Glomerular visceral epithelial cell (primary cell): ENCODE measurements around the gene LMTK2.

Source experiments
- DNase-seq: peaks from one replicate; pipeline ENCODE4 v3.0.0-alpha.2; 2016; ENCODE audit errors: extremely low spot score

Gene LMTK2

DNA sequence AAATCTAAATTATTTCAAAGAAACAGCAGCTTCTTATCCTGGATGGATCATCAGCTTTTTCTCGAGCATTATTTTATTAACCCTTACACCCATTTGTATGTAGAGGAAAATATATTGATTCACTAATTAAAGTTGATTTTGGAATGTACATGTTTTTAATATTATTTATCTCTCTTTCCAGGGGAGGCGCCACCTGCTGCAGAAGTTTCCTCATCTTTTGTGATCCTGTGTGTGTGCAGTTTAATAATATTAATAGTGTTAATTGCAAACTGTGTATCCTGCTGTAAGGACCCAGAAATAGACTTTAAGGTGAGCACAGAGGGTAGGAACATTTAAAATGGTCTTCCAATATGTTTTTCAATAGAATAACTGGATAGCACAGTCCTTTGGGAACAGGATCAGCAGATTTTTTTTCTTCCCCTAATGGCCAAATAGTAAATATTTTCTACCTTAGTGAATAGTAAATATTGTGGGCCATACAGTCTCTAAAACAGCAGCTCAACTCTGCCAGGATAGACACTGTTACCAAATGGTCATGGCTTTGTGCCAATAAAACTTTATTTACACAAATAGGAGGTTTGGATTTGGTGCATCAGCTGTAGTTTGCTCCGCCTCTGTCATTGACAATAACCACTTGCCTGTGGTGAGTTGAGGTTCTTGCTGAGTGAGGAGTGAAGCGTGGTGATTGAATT is 30.6 kb downstream of the LMTK2 start:
- DNase-seq = no peak

DNA sequence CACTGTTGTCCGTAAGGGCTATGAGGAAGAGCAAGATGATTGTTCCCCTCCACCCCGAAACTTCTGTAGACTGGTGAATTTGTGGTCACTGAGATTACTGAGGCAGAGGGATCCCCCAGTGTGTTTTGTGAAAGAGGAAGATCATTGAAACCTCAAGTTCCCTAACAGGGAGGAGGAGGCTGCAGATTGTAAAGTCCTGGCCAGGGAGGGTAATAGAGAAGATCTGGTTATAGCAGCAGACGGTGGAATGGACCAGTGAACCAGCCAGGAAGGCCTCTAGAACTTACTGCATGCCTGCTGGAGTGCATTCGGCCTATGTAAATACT is 31.1 kb downstream of the LMTK2 start:
- no peak for DNase-seq

DNA sequence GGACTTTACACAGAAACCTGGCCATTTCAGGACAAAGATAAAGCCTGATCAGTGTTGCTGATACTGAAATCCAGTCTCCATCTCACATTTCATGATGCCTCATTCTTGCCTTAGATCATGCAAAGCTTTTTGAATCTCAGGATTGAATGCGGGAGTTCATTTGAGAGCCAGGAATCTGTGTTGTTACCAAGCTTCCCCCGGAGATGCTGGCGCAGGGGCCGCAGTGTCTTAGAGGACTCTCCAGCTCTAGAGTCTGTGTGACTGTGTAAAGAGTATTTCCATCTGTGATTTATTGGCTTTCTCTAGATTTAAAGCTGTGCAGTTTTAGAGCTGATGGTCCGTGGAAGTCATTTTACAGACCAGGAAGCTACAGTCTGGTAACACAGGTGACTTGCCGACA is 32.0 kb downstream of the LMTK2 start:
- no peak for DNase-seq

DNA sequence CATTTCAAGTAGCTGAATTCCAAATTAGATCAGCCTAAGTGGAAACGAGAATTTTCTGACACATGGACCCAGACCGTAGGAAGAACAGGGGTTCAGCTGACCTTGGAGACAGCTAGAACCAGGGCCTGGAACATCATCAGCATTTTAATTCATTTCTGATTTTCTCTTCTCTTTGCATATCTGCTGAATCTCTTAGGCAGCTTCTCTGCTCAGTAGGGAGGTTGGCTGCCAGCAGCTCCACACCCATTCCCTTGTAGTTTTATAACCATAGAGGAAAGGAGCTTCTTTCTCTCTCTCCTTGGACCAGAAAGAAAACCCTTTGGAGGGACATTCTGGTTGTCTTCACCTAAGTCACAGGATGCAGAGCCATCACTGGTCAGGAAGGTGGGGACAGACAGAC is 36.0 kb downstream of the LMTK2 start:
- DNase-seq = no peak

DNA sequence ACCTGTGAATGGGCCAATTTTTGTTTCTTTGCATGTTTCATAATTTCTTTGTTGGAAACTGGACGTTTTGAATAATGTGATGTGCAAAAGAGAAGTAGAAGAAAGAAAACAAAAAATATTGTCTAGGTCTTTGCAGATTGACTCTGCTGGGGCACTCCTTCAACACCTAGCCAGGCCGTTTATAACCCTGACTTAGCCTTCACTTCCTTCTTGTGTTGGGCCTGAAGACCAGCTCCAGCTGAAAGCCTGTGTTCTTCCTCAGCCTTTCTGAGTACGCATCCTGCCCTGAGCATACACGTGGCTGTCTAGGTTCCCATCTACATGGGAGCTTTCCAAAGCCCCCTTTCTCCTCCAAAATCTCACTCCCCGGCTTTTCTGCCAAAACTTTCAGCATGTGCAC is 41.9 kb downstream of the LMTK2 start:
- no peak for DNase-seq

DNA sequence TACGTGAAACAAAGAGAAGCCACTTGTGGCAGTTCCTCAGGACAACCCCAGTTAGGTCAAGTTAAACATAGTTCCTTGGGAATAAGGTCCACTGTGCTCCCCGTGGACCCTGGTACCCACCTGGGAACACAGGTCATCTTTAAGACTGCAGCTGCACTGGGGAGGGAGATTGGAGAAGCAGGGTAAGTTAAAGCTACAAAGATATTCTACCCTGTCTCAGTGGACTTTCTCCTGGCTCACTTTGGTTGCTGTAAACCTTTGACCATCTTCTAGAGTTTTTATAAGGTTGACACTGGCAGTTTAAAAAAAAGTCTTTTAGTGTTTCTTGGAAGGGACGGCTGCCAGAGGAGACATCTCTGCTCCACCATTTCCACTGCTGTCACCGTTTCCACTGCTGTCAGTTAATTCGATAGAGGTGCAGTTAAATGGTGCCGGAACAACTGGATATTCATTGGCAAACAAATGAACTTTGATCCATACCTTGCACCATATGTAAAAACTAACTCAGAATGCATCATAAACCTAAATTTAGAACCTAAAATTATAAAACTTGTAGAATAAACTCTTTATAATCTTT is 42.5 kb downstream of the LMTK2 start:
- DNase-seq = no peak

DNA sequence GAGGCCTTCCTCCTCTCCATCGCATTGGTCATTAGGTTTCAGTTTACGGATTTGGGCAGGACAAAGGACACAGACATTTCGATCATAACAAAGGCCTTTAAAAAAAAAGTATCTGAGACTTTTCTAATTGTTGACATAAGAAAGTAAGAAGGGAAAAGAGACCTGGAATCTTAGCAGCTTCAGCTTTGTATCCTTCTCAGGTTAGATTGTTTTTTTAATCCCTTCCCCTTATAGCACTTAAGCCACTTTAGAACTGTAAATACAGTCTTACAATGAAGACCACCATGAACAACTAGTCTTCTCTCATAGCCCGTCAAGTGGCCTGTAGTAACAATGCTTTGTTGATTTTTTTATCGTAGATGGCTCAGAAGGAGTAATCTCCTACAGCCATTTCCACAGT is 45.2 kb downstream of the LMTK2 start:
- no peak for DNase-seq

DNA sequence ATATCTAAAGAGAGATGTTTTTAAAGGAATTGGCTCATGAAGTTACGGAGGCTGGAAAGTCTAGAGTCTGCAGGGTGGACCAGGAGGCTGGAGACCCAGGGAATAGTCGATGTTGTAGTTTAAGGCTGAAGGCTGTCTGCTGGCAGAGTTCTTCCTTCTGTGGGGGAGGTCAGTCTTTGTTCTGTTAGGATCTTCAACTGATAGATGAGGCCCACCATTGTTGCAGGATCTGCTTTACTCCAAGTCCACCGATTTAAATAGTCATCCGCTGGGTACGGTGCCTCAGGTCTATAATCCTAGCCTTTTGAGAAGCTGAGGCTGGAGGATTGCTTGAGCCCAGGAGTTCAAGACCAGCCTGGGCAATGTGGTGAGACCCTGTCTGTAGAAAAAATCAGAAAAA is 50.0 kb downstream of the LMTK2 start:
- no peak for DNase-seq

DNA sequence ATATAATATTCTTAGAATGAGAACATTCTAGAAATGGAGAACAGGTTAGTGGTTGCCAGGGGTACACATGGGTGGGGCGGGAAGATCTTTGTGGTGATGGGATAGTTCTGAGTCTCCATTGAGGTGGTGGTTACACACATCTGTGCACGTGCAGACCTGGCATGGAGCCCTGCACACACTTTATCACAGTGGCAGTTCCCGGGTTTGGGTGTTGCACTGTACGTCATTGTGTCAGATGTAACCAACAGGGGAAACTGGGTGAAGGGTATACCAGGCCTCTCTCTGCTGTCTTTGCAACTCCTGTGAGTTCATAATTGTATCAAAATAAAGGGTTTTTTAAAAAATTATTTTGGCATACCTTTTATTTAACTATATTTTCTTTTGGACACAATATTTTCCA is 51.1 kb downstream of the LMTK2 start:
- DNase-seq = no peak

DNA sequence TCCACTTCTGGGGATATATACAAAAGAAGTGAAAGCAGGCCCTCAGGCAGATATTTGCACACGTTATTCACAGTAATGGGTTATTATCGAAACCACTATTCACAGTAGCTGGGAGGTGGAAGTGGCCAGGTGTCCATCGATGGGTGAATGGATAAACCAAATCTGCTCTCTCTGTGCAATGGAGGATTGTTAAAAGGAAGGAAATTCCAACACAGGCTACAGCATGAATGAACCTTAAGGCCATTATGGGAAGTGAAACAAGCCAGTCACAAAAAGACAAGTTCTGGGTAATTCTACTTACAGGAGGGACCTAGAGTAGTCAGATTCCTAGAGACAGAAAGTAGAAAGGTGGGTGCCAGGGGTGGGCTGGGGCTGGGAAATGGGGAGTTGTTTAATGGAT is 56.1 kb downstream of the LMTK2 start:
- DNase-seq = no peak

DNA sequence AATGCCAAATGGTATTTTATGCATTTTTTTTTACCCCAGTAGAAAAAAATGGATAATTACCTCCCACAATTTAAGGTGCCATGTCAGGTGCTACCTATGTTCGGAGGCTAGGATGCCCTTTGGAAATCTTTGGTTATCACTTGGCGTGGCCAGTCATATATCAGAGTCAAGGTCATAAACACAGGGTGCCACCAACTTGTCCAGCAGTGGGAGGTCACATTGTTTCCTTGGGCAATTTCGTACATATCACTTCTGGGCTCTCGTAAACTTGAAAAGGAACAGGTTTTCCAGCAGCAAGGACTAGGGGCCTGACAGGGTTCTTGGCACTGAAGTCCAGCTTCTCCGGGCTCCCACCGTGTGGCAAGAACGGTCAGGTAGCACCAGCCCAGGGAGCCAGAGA is 56.6 kb downstream of the LMTK2 start:
- no peak for DNase-seq

DNA sequence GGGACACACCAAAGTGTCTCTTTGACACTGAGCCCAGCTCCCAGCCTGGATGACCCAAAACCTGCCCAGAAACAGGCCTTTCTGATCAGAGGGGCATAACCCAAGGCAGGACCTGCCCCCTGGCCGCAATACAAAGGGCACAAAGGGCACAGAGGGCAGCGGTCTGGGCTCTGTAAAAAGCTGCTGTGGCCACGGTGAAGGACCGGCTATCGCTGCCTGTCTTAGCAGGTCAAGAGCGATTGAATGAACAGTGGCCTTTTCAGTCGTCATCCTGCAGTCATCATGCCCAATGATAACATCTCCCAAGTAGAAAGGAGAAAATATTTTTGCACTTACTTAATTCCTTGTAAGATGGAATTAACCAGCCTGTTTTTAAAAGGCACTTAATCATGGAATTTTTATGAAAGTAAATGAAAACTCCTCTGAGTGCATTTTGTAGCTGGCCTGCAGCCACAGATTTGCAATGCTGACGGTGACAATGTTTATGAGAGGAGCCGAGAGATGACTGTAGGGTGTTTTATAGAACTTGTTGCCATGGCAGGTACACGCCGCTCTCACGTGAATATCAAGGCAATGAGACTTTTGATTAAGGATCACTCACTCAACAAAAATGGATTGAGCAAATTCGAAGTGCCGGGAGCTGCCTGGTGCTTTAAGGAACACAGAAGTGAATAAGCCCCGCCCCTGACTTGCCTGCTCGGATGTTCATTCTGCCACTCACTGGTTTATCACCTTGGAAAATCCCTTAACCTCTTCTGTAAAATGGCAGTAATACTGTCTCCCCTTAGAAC is 57.2 kb downstream of the LMTK2 start:
- no peak for DNase-seq

DNA sequence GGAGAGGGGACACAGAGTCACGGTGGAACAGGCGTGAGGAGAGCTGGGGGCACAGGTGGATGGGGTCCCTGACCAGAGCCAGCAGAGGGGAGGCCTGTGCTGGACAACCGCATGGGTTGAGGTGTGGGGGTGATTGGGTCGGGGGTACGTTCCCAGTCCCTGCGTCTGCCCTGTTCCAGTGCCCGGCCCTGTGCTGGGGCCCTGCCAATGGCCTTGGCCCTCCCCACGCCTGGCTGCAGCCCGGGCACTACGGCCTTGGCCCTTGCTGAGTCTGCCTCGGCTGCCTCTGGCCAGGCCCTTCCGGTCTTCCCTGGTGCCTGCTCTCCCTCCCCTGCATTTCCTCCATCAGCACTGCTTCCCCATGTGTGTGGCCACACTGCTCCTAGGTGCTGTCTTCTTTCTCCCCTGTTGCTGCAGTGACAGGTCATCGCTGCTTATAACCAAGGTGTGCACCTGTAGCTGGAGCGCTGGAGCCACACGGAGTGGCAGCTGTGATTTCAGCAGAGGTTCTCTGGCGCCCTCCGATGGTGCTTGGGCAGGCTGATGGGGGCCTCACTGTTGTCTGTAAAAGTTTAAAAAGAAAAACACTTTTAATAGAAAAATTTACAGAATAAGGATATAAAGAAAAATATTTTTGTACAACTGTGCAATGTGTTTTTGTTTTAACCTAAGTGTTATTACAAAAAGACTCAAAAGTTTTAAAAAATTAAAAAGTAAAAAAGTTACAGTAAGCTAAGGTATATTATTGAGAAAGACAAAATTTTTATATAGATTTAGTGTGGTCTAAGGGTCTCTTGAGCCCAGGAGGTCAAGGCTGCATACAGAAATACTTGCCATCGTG is 59.4 kb downstream of the LMTK2 start:
- peak; percentile 18 for DNase-seq

DNA sequence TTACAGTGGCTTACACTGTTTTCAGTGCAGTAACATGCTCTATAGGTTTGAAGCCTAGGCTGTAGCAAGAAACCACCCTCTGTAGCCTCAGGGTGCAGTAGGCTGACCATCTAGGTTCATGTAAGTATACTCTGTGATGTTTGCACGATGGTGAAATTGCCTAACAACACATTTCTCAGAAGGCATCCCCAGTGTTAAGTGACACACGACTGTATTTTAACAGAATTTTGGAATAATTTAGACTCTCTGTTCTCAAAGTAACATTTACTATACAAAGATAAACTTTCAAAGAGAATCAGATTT is 60.0 kb downstream of the LMTK2 start:
- DNase-seq = no peak

DNA sequence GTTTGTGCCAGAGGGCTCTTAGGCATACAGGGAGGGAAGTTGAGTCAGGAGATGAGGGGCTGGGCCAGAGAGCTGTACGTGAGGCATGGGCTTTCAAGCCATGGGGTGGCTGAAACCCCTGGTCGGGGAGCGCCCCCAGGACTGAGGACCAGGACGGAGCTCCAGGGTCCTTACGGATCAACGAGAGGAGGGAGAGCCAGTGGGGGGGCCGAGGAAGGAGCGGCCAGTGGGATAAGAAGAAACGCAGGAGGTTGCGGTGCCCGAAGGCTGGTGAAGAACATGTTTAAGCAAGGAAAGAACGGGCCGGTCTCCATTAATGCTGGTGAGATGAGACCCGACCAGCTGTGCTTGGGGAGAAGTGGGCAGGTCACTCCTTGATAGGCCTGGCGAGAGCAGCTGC is 61.0 kb downstream of the LMTK2 start:
- DNase-seq = no peak

DNA sequence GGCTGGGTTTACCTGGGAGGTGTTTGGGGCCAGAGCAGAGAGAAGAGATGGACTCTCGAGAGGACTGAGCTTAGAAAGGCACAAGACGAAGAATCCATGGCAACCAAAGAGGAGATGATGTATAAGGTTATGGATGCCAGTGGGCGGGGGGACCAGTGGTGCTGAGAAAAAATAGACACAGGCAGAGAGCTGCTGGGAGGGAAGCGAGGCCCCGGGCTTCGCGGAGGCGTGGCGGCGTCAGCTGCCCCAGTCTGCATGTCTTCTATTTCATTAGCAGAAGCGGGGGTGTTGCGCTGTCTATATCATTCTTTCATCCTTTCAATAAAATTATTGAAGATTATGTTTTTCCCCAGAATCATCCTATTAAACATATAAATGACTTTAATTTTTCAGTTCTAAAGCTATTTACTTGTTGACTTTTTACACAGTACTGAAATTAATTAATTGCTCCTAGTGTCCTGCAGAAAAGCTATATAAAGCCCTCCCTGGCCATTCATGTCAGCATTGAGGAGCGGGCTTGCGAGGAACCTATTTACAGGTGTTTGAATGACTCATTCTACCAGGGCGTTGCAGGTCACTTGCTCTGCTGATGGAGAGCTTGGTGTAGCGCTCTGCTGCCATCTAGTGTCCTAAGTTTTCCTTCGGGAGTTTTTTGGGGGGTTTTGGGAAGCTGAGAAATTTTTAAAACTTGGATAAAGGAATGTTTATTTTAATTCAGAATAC is 61.7 kb downstream of the LMTK2 start:
- DNase-seq = peak; percentile 65

DNA sequence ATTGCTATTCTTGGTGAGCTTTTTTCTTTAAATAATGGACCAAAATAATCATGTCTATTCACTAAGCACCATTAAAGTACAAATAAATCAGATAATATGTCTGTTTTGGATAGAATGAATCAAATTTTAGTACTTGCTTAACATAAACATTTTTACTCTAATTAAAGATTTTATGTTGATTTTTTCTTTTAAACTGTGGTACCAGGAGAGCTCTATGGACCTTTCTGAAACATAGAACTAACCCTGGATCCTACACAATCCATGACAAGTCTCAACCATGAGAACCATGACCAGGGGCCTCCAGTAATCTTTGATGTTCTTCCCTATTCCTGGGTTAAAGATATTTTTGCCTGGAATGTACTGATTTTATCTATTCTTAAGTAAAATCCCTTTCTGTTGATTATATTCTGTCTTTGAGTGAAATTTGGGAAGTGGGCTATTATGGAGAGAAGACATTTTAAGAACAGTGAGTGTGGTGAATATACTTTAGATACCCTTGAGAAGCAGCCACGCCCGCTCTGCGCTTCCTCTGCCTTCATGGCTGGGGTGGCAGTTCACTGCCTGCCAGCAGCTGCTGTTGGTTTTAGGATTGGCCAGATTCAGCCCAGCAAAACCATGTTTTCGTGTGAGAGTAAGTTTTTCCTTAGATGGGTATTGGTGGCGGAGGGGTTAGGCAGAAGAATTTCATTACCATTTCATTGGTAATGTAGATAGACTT is 62.4 kb downstream of the LMTK2 start:
- no peak for DNase-seq

DNA sequence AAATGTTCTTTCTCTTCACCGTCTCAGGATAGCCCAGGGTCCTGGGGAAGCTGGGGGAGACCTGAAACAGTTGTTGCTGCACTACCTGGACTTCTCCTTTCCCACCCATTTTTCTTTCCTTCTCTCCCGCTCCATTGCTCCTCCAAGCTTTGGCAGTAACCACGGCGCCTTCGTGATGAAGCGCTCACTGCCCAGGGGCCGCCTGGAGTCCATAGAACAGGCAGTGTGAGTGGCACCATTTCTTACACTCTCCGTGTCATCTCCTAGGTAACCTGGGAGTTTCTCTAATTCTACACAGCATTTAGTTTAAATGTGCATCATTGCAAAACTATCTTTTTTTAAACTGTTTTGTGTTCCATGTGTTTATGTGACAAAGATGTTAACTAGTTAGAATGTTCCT is 64.3 kb downstream of the LMTK2 start:
- DNase-seq = no peak

DNA sequence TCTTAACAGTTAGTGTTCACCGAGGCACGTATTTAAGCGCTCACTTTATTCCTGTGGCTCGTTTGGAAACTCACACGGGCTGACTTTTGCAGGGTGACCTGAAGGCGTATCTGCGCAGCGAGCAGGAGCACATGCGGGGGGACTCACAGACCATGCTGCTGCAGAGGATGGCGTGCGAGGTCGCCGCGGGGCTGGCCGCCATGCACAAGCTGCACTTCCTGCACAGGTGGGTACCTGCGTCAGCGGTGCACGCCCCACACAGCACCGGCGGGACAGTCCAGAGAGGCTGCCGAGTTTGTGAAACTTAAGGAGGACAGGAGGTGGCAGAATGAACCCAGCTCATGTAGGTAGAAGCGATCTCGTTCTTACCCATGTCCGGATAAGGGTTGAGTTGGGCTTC is 64.8 kb downstream of the LMTK2 start:
- no peak for DNase-seq

DNA sequence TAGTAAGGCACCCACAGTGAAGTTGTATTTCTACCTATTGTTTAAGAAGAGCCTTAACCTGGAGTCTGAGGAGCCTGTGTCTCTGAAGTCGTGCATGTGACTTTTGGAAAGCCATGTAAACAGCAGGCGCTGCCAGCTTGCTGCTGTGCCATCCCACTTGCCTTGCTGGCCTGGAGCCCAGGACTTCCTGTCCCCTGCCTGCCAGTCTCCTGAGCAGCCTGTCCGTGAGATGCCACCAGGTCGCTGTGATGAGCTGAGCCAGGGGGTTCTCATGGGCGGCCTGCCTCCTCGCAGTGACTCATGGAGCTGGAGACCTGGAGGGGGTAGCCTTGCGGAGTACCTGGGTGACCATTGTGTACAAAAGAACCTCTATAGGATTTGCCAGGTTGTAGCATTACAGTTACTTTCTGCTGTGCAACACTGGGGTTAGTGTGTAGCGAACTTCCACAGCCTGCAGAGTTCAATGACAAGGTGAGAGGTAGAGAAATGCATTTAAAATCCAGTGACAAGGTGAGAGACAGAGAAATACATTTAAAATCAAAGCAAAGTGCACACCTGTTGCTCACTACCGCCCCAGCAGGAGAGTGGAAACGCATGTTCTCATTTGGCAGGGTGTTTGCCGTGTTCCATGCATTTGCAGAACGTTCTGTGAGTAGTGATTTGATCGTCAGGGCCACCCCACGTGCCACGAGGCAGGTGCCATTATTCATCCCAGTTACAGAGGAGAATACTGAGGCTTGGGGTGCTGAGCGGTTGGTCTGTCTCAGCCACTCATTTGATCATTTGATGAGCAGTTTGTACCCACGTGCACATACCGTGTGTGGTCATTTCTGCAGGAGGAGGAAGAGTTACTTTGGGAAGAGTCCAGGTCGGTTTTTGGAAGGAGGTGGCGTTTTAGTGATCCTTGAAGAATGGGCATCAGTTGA is 67.9 kb downstream of the LMTK2 start:
- no peak for DNase-seq
